ENCODE results near the gene IFI27. TPM values are rescaled to one million over a fixed set of nuclear protein-coding genes. Genes with fewer than 3 reads are reported as not detected.

The IFI27 gene
- total RNA-seq, 1 experiment from 2014 or later, result 4.9 TPM

DNA sequence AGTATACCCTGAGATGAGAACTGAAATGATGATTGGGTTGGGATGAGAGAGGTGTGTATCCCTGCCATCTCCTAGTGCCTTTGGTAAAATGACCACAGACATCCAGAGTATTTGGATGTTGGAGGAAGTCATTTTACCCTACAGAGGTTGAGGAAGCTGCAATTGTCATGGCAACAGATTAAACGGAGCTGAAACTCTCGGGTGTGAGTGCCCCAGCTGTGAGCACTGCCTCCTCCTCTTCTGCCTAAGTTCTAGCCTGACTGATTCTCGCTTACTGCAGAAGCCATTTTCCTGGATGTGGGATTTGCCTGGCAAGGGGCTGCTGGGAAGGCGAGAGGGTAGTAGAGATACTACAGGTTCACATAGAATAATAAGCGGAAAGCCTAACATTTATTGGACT lies 53.3 kb downstream of the IFI27 start:
- no TSS peak for BruUV-seq (replicated peaks)
- DNase-seq (ENCODE audit: low spot score), result no peak
- POLR2A ChIA-PET (ENCODE audit: low non-redundant PET), result no interaction called here
- TF ChIP-seq EZH2 (IDR thresholded peaks at IDR 0.05; ENCODE audit: borderline replicate concordance, low read depth, low read length, poor library complexity, severe bottlenecking), result no peak
- TF ChIP-seq, protein P1, sequence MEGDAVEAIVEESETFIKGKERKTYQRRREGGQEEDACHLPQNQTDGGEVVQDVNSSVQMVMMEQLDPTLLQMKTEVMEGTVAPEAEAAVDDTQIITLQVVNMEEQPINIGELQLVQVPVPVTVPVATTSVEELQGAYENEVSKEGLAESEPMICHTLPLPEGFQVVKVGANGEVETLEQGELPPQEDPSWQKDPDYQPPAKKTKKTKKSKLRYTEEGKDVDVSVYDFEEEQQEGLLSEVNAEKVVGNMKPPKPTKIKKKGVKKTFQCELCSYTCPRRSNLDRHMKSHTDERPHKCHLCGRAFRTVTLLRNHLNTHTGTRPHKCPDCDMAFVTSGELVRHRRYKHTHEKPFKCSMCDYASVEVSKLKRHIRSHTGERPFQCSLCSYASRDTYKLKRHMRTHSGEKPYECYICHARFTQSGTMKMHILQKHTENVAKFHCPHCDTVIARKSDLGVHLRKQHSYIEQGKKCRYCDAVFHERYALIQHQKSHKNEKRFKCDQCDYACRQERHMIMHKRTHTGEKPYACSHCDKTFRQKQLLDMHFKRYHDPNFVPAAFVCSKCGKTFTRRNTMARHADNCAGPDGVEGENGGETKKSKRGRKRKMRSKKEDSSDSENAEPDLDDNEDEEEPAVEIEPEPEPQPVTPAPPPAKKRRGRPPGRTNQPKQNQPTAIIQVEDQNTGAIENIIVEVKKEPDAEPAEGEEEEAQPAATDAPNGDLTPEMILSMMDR (conservative IDR thresholded peaks at IDR 0.05; ENCODE audit: low read depth, low read length), result no peak
- intact Hi-C loops (cut with micrococcal nuclease; ENCODE audit: unreplicated experiment), result no loop called here
- H3K36me3 ChIP-seq (ENCODE audit: insufficient read depth, low read length, poor library complexity, severe bottlenecking), result no peaks in the 10 kb centered on the region
- CTCF ChIA-PET, result no interaction called here
- no peak overlapping the region for H3K4me3 ChIP-seq (ENCODE audit: low read depth, low read length, poor library complexity, severe bottlenecking)
- H3K9me3 ChIP-seq (ENCODE audit: low read depth, low read length, poor library complexity, severe bottlenecking), result no peaks in the 10 kb centered on the region
- H3K27me3 ChIP-seq (replicated peaks; ENCODE audit: insufficient read depth, low read depth, low read length, poor library complexity), result no peaks in the 10 kb centered on the region
- no peak overlapping the region for H3K27ac ChIP-seq (ENCODE audit: low read depth, low read length, poor library complexity, severe bottlenecking)
- H3K4me1 ChIP-seq (ENCODE audit: insufficient read depth, low read length, poor library complexity, severe bottlenecking), result peaks cover 5% of the 10 kb centered on the region

DNA sequence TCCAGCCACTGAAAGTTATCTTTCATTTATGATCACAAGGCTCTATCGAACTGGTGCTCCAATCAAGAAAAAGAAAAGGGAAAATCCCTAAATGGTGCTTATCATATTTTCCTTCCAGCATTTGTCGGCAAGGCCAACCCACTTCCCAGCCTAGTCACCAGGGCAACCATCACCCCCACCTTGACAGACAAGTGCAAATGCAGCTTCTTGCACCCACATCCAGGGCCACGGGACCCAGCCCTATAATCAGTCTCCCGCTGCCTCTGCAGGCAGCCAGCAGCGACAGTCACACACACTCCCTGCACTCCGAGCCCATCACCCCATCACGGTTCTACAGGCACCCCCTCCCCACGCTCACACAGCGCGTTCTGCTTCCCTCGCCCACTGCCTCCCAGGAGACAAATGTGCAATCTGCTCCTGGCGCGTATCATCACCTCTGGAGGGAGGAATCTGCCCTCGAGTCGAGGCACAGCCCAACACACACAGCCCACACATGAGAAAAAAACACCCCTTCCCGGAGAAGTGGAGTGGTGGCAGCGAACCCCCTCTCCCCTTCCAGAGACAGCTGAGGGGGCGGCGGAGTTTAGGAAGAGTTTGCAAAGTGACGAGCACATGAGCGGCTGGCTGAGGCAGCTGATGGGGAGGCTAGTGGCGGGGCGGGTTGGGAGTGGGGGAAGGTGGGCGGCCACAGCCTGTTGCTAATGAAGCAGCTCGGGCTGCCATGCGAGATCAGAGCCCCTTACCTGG lies 54.3 kb downstream of the IFI27 start:
- Histone ChIP-seq H3K4me3 (ENCODE audit: low read depth, low read length, poor library complexity, severe bottlenecking) (no peak overlapping the region), H3K27ac (ENCODE audit: low read depth, low read length, poor library complexity, severe bottlenecking) (no peak overlapping the region), H3K4me1 (ENCODE audit: insufficient read depth, low read length, poor library complexity, severe bottlenecking) (peaks cover 5% of the 10 kb centered on the region), H3K27me3 (replicated peaks; ENCODE audit: insufficient read depth, low read depth, low read length, poor library complexity) (no peaks in the 10 kb centered on the region), H3K9me3 (ENCODE audit: low read depth, low read length, poor library complexity, severe bottlenecking) (no peaks in the 10 kb centered on the region), H3K36me3 (ENCODE audit: insufficient read depth, low read length, poor library complexity, severe bottlenecking) (no peaks in the 10 kb centered on the region)
- CTCF ChIA-PET, result no interaction called here
- TF ChIP-seq, protein P1 (conservative IDR thresholded peaks at IDR 0.05; ENCODE audit: low read depth, low read length), result no peak
- no peak for TF ChIP-seq EZH2 (IDR thresholded peaks at IDR 0.05; ENCODE audit: borderline replicate concordance, low read depth, low read length, poor library complexity, severe bottlenecking)
- no peak for DNase-seq (ENCODE audit: low spot score)
- POLR2A ChIA-PET (ENCODE audit: low non-redundant PET), result no interaction called here
- no TSS peak for BruUV-seq (replicated peaks)
- intact Hi-C loops (cut with micrococcal nuclease; ENCODE audit: unreplicated experiment), result no loop called here

GRCh38 chr14:94165744-94166143 lies 55.2 kb downstream of the IFI27 start:
- intact Hi-C loops (cut with micrococcal nuclease; ENCODE audit: unreplicated experiment), result no loop called here
- POLR2A ChIA-PET (ENCODE audit: low non-redundant PET), result no interaction called here
- BruUV-seq (replicated peaks), result no TSS peak
- H3K9me3 ChIP-seq (ENCODE audit: low read depth, low read length, poor library complexity, severe bottlenecking), result no peaks in the 10 kb centered on the region
- CTCF ChIA-PET, result no interaction called here
- H3K27ac ChIP-seq (ENCODE audit: low read depth, low read length, poor library complexity, severe bottlenecking), result no peak overlapping the region
- H3K4me1 ChIP-seq (ENCODE audit: insufficient read depth, low read length, poor library complexity, severe bottlenecking), result peaks cover 5% of the 10 kb centered on the region
- no peak for TF ChIP-seq EZH2 (IDR thresholded peaks at IDR 0.05; ENCODE audit: borderline replicate concordance, low read depth, low read length, poor library complexity, severe bottlenecking)
- TF ChIP-seq, protein P1 (conservative IDR thresholded peaks at IDR 0.05; ENCODE audit: low read depth, low read length), result no peak
- DNase-seq (ENCODE audit: low spot score), result no peak
- no peak overlapping the region for H3K4me3 ChIP-seq (ENCODE audit: low read depth, low read length, poor library complexity, severe bottlenecking)
- no peaks in the 10 kb centered on the region for H3K27me3 ChIP-seq (replicated peaks; ENCODE audit: insufficient read depth, low read depth, low read length, poor library complexity)
- no peaks in the 10 kb centered on the region for H3K36me3 ChIP-seq (ENCODE audit: insufficient read depth, low read length, poor library complexity, severe bottlenecking)

Other genes with a start within 250 kb of the IFI27 start
- gene FAM181A, start 183.4 kb upstream of the IFI27 start, total RNA-seq (2021), result not detected in 2 replicates
- gene ASB2, start 134.2 kb upstream of the IFI27 start, total RNA-seq (2021), result not detected in 2 replicates
- gene CCDC197, start 113.4 kb upstream of the IFI27 start, total RNA-seq (2021), result not detected in 2 replicates
- 1.1 and 2.3 TPM in 2 replicates for gene OTUB2, start 84.4 kb upstream of the IFI27 start, total RNA-seq (2021)
- gene DDX24, start 29.5 kb upstream of the IFI27 start, total RNA-seq (2021), result 195 and 203 TPM in 2 replicates
- gene IFI27L1, start 29.4 kb upstream of the IFI27 start, total RNA-seq (2021), result 14.7 and 17.5 TPM in 2 replicates
- gene IFI27L2, start 18.9 kb downstream of the IFI27 start, total RNA-seq (2021), result 12.4 and 13.4 TPM in 2 replicates
- 0.88 and 1.2 TPM in 2 replicates for gene PPP4R4, start 63.6 kb downstream of the IFI27 start, total RNA-seq (2021)
- gene SERPINA10, start 182.5 kb downstream of the IFI27 start, total RNA-seq (2021), result not detected in 2 replicates
- gene SERPINA6, start 212.6 kb downstream of the IFI27 start, total RNA-seq (2021), result not detected in 2 replicates